ENCODE results near the gene TDRD7. TPM values are rescaled to one million over a fixed set of nuclear protein-coding genes. Genes with fewer than 3 reads are reported as not detected.
"Not testable (repeated sequence)": the region's sequence is repeated elsewhere in the genome, so short reads cannot be mapped to it uniquely, and the experiment has no call there.

Gene TDRD7
- total RNA-seq, 2 donors from 2014 or later: 9.3 to 18.0 TPM

DNA sequence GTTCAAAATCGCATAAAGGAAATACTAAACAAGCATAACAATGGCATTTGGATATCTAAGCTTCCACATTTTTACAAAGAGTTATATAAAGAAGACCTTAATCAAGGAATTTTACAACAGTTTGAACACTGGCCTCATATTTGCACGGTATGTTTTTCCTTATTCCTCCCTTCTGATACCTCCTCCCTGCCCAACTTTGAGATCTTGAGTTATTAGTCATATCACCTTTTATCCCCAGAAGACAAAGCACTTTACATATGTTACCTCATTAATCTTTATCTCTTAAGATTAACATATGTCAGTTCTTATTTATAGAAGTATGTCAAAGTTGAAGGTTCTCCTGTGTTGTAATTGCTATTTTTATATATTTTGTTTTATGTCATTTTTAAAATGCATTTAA lies 29.8 kb downstream of the TDRD7 start:
- Histone ChIP-seq H3K4me1 (replicated peaks) (no peaks in the 10 kb centered on the region), H3K27ac (no peak overlapping the region), H3K27me3 (replicated peaks; ENCODE audit: insufficient read depth) (no peaks in the 10 kb centered on the region), H3K9me3 (no peaks in the 10 kb centered on the region), H3K36me3 (no peaks in the 10 kb centered on the region), H3K4me3 (no peak overlapping the region)
- TF ChIP-seq POLR2A (IDR thresholded peaks at IDR 0.05) (no peak), POLR2AphosphoS5 (IDR thresholded peaks at IDR 0.05) (no peak)
- TF ChIP-seq, protein P1, sequence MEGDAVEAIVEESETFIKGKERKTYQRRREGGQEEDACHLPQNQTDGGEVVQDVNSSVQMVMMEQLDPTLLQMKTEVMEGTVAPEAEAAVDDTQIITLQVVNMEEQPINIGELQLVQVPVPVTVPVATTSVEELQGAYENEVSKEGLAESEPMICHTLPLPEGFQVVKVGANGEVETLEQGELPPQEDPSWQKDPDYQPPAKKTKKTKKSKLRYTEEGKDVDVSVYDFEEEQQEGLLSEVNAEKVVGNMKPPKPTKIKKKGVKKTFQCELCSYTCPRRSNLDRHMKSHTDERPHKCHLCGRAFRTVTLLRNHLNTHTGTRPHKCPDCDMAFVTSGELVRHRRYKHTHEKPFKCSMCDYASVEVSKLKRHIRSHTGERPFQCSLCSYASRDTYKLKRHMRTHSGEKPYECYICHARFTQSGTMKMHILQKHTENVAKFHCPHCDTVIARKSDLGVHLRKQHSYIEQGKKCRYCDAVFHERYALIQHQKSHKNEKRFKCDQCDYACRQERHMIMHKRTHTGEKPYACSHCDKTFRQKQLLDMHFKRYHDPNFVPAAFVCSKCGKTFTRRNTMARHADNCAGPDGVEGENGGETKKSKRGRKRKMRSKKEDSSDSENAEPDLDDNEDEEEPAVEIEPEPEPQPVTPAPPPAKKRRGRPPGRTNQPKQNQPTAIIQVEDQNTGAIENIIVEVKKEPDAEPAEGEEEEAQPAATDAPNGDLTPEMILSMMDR (IDR thresholded peaks at IDR 0.05): no peak
- intact Hi-C loops (cut with DNase I): no loop called here
- DNase-seq (ENCODE audit: low spot score): no peak
- 79% methylated on average over 2 of the region's 2 CpGs for WGBS

DNA sequence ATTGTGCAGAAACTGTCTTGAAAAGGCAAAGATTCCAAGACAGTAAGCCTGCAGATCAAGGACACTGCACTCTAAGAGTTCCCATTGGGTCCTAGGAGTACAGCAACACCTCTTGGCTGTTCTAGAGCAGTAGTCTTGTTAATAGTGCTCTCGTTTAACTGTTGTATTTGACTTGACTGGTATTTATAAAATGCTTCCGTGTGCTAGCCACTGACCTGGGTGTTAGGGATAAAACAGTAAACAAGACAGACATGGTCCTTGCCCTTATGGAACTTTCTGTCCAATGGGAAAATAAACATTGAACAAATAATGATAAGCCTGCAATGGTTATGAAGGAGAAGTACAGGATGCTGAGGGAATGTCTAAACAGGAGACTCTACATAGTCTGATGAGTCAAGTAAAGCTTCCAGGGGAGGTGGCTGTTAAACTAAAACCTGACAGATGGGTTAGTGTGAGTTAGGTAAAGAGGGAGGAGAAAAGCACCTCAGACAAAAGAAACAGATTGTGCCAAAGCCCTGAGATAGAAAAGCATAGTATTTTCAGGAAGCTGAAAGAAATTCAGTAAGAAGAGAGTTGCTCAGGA lies 33.3 kb downstream of the TDRD7 start:
- intact Hi-C loops (cut with DNase I): no loop called here
- no peak for TF ChIP-seq POLR2AphosphoS5 (IDR thresholded peaks at IDR 0.05)
- TF ChIP-seq, protein P1 (IDR thresholded peaks at IDR 0.05): no peak
- no peak for TF ChIP-seq POLR2A (IDR thresholded peaks at IDR 0.05)
- Histone ChIP-seq H3K4me3 (no peak overlapping the region), H3K4me1 (replicated peaks) (no peaks in the 10 kb centered on the region), H3K9me3 (no peaks in the 10 kb centered on the region), H3K27me3 (replicated peaks; ENCODE audit: insufficient read depth) (no peaks in the 10 kb centered on the region), H3K27ac (no peak overlapping the region), H3K36me3 (no peaks in the 10 kb centered on the region)
- no peak for DNase-seq (ENCODE audit: low spot score)
- WGBS: 38% methylated on average over 2 of the region's 2 CpGs

DNA sequence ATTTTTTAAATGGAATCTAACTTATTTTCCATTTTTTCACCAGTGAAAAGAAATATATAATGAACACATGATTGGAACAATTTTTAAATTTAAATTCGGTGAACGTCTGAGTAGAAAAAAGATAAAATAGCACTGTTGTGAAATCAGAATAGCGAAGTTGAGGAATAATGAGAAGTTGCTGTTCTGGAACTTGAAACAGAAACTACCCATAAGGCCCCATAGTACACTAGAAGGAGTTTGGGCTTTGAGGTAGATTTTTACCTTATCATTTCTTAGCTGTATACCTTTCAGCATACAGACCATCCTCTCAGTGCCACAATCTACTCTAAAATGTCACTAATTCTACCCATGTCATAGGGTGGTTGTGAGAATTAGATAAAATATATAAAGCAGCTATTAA lies 35.1 kb downstream of the TDRD7 start:
- TF ChIP-seq, protein P1 (IDR thresholded peaks at IDR 0.05): no peak
- TF ChIP-seq POLR2AphosphoS5 (IDR thresholded peaks at IDR 0.05) (no peak), POLR2A (IDR thresholded peaks at IDR 0.05) (no peak)
- Histone ChIP-seq H3K27ac (no peak overlapping the region), H3K36me3 (no peaks in the 10 kb centered on the region), H3K27me3 (replicated peaks; ENCODE audit: insufficient read depth) (no peaks in the 10 kb centered on the region), H3K4me1 (replicated peaks) (no peaks in the 10 kb centered on the region), H3K4me3 (no peak overlapping the region), H3K9me3 (no peaks in the 10 kb centered on the region)
- DNase-seq (ENCODE audit: low spot score): no peak
- WGBS: 88% methylated on average over 3 of the region's 3 CpGs
- intact Hi-C loops (cut with DNase I): no loop called here

DNA sequence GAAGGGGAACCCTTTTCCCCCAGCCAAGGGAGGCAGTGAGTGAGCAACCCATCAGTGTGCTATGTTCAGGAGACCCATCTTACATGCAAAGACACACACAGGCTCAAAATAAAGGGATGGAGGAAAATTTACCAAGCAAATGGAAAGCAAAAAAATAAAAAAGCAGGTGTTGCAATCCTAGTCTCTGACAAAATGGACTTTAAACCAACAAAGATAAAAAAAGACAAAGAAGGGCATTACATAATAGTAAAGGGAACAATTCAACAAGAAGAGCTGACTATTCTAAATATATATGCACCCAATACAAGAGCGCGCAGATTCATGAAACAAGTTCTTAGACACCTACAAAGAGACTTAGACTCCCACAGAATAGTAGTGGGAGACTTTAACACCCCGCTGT lies 41.7 kb downstream of the TDRD7 start:
- H3K9me3 ChIP-seq; H3K4me1 ChIP-seq (replicated peaks); DNase-seq (ENCODE audit: low spot score); intact Hi-C loops (cut with DNase I); H3K36me3 ChIP-seq; H3K4me3 ChIP-seq; H3K27me3 ChIP-seq (replicated peaks; ENCODE audit: insufficient read depth); H3K27ac ChIP-seq: not testable (repeated sequence)
- 87% methylated on average over 3 of the region's 3 CpGs for WGBS

DNA sequence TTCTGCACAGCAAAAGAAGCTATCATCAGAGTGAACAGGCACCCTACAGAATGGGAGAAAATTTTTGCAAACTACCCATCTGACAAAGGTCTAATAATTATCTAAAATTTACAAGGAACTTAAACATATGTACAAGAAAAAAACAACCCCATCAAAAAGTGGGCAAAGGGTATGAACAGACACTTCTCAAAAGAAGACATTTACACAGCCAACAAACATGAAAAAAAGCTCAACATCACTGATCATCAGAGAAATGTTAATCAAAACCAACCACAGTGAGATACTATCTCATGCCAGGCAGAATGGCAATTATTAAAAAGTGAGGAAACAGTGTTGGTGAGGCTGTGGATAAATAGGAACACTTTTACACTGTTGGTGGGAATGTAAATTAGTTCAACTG lies 44.9 kb downstream of the TDRD7 start:
- H3K36me3 ChIP-seq; DNase-seq (ENCODE audit: low spot score); H3K4me3 ChIP-seq; intact Hi-C loops (cut with DNase I); H3K27me3 ChIP-seq (replicated peaks; ENCODE audit: insufficient read depth); H3K27ac ChIP-seq; H3K4me1 ChIP-seq (replicated peaks); H3K9me3 ChIP-seq: not testable (repeated sequence)

DNA sequence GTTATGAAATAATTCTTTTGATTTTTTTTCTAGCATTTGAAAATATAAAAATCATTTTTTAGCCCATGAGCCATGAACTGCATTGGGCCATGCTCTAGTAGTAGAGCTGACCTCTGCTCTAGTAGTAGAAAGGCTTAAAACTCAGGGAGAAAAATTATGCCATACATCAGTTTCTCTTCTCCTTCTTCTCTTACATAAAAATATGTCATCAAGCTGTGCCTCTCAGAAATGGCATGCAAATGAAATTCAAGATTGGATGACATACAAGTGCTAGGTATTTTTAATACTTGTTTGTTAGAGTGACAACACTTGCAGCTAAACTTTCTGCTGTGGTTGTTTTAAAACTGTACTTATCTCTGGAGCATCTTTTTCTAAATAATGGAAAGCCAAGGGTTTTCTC lies 47.4 kb downstream of the TDRD7 start:
- DNase-seq (ENCODE audit: low spot score): no peak
- TF ChIP-seq POLR2A (IDR thresholded peaks at IDR 0.05) (no peak), POLR2AphosphoS5 (IDR thresholded peaks at IDR 0.05) (no peak)
- TF ChIP-seq, protein P1 (IDR thresholded peaks at IDR 0.05): no peak
- Histone ChIP-seq H3K36me3 (no peaks in the 10 kb centered on the region), H3K9me3 (no peaks in the 10 kb centered on the region), H3K27me3 (replicated peaks; ENCODE audit: insufficient read depth) (no peaks in the 10 kb centered on the region), H3K4me3 (no peak overlapping the region), H3K27ac (no peak overlapping the region), H3K4me1 (replicated peaks) (no peaks in the 10 kb centered on the region)
- intact Hi-C loops (cut with DNase I): no loop called here

Measured in prostate gland (tissue), 2 donors.